ENCODE measurements around the gene EPOP.

Gene EPOP

DNA sequence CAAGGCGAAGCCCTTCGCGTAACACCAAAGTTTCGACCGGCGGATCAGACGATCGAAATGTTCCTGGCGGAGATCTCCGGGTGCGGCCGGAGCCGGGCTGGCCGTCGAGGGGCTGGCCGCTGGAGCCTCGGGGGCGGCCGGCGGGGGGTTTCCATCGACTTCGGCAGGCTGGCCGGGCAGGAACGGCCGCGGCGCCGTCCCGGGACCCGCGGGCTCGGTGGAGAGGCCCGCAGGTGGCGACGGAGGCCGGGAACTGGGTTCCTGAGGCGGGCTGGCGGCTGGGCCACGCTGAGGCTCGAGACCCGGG is 1.1 kb downstream of the EPOP start:
- H3K79me2 ChIP-seq (ENCODE audit: control insufficient read depth, low read length), result peaks cover 27% of the 10 kb centered on the region
- H3K27ac ChIP-seq (ENCODE audit: low read depth, low read length), result no peak overlapping the region
- H3K4me3 ChIP-seq (ENCODE audit: low read length), result peak overlapping the region; percentile 82
- H3K4me2 ChIP-seq (ENCODE audit: low read length), result peak overlapping the region; percentile 79
- H3F3A ChIP-seq (ENCODE audit: control insufficient read depth, insufficient read depth), result peaks cover 9% of the 10 kb centered on the region
- peaks cover 47% of the 10 kb centered on the region for H3K4me1 ChIP-seq (ENCODE audit: control insufficient read depth, low read length)
- H3K9me2 ChIP-seq (replicated peaks; ENCODE audit: control insufficient read depth, low read length), result no peaks in the 10 kb centered on the region
- H3K9me3 ChIP-seq (ENCODE audit: control insufficient read depth, insufficient read depth, low read length), result no peaks in the 10 kb centered on the region
- TF ChIP-seq CTCF (IDR thresholded peaks at IDR 0.05; ENCODE audit: low read depth, low read length, poor library complexity, severe bottlenecking), result no peak
- no peak for TF ChIP-seq EZH2phosphoT487 (IDR thresholded peaks at IDR 0.05; ENCODE audit: borderline replicate concordance, low read length)
- H3K36me3 ChIP-seq (ENCODE audit: control insufficient read depth, low read length), result peaks cover 6% of the 10 kb centered on the region; the same call in 1 of the 2 replicates
- H3K27me3 ChIP-seq (ENCODE audit: control insufficient read depth, low read length), result peaks cover 18% of the 10 kb centered on the region
- peaks cover 12% of the 10 kb centered on the region for H4K20me1 ChIP-seq (ENCODE audit: control insufficient read depth, insufficient read depth, low read depth, low read length)

- Histone ChIP-seq H3K79me2 (ENCODE audit: control insufficient read depth, low read length) (peaks cover 27% of the 10 kb centered on the region), H3K27ac (ENCODE audit: low read depth, low read length) (no peak overlapping the region), H3K4me3 (ENCODE audit: low read length) (peak overlapping the region; percentile 82), H3K9me2 (replicated peaks; ENCODE audit: control insufficient read depth, low read length) (no peaks in the 10 kb centered on the region), H3K36me3 (ENCODE audit: control insufficient read depth, low read length) (peaks cover 6% of the 10 kb centered on the region; the same call in 1 of the 2 replicates), H4K20me1 (ENCODE audit: control insufficient read depth, insufficient read depth, low read depth, low read length) (peaks cover 12% of the 10 kb centered on the region), H3K27me3 (ENCODE audit: control insufficient read depth, low read length) (peaks cover 23% of the 10 kb centered on the region), H3F3A (ENCODE audit: control insufficient read depth, insufficient read depth) (peaks cover 9% of the 10 kb centered on the region), H3K4me2 (ENCODE audit: low read length) (peak overlapping the region; percentile 79), H3K4me1 (ENCODE audit: control insufficient read depth, low read length) (peaks cover 47% of the 10 kb centered on the region), H3K9me3 (ENCODE audit: control insufficient read depth, insufficient read depth, low read length) (no peaks in the 10 kb centered on the region)
- TF ChIP-seq CTCF (IDR thresholded peaks at IDR 0.05; ENCODE audit: low read depth, low read length, poor library complexity, severe bottlenecking), result no peak
- TF ChIP-seq EZH2phosphoT487 (IDR thresholded peaks at IDR 0.05; ENCODE audit: borderline replicate concordance, low read length), result no peak
Measured at GRCh38 chr17:38672788-38673706, 1.7 kb downstream of the EPOP start.

- H3K79me2 ChIP-seq (ENCODE audit: control insufficient read depth, low read length), result peaks cover 27% of the 10 kb centered on the region
- H3K4me1 ChIP-seq (ENCODE audit: control insufficient read depth, low read length), result peaks cover 49% of the 10 kb centered on the region
- H3K9me3 ChIP-seq (ENCODE audit: control insufficient read depth, insufficient read depth, low read length), result no peaks in the 10 kb centered on the region
- H3K27ac ChIP-seq (ENCODE audit: low read depth, low read length), result no peak overlapping the region
- H4K20me1 ChIP-seq (ENCODE audit: control insufficient read depth, insufficient read depth, low read depth, low read length), result peaks cover 12% of the 10 kb centered on the region
- peak overlapping the region; percentile 54 for H3K4me3 ChIP-seq (ENCODE audit: low read length)
- TF ChIP-seq EZH2phosphoT487 (IDR thresholded peaks at IDR 0.05; ENCODE audit: borderline replicate concordance, low read length) (no peak), CTCF (IDR thresholded peaks at IDR 0.05; ENCODE audit: low read depth, low read length, poor library complexity, severe bottlenecking) (no peak)
- peaks cover 9% of the 10 kb centered on the region for H3F3A ChIP-seq (ENCODE audit: control insufficient read depth, insufficient read depth)
- H3K27me3 ChIP-seq (ENCODE audit: control insufficient read depth, low read length), result peaks cover 23% of the 10 kb centered on the region
- no peaks in the 10 kb centered on the region for H3K9me2 ChIP-seq (replicated peaks; ENCODE audit: control insufficient read depth, low read length)
- peaks cover 6% of the 10 kb centered on the region; the same call in 1 of the 2 replicates for H3K36me3 ChIP-seq (ENCODE audit: control insufficient read depth, low read length)
- peak overlapping the region; percentile 79 for H3K4me2 ChIP-seq (ENCODE audit: low read length)
Measured at GRCh38 chr17:38671939-38672720, 2.6 kb downstream of the EPOP start.
